Peyer's patch (tissue), 4 donors: ENCODE results near the gene PRXL2A. TPM values are rescaled to one million over a fixed set of nuclear protein-coding genes. Genes with fewer than 3 reads are reported as not detected.
"Not testable (repeated sequence)": the region's sequence is repeated elsewhere in the genome, so short reads cannot be mapped to it uniquely, and the experiment has no call there.

Experiments
- DNase-seq, 3 donors: peaks; one replicate each; pipeline ENCODE4 v3.0.0-alpha.2; 2017 to 2019
- H3K27ac ChIP-seq, 4 donors: fragments of 200-600 bp; sonication (generic); one replicate each; pipeline ENCODE4 v1.5.1; 2016 to 2019
- H3K27me3 ChIP-seq, 2 donors: fragments of 200-600 bp; sonication (generic); one replicate each; pipeline ENCODE4 v1.5.1; 2019
- H3K36me3 ChIP-seq, 3 donors: fragments of 200-600 bp; sonication (generic); one replicate each; pipeline ENCODE4 v1.5.1; 2016 to 2019
- H3K4me1 ChIP-seq, 4 donors: fragments of 200-600 bp; sonication (generic); one replicate each; pipeline ENCODE4 v1.5.1; 2016 to 2019
- H3K4me3 ChIP-seq, 4 donors: fragments of 200-600 bp; sonication (generic); 1 replicate in 3 of 4; 2 replicates in 1 of 4; pipeline ENCODE4 v1.5.1; 2016 to 2019; ENCODE audit warnings: mild to moderate bottlenecking in 1 of 4
- H3K9me3 ChIP-seq, 4 donors: fragments of 200-600 bp; sonication (generic); one replicate each; pipeline ENCODE4 v1.5.1; 2016 to 2019; ENCODE audit warnings: mild to moderate bottlenecking in 1 of 4
- POLR2A ChIP-seq, 2 donors: fragments of 450-650 bp; IDR thresholded peaks; one replicate each; pipeline ENCODE4 v1.5.1; 2017; ENCODE audit warnings: antibody characterized with exemption in 2 of 2, mild to moderate bottlenecking in 2 of 2, moderate library complexity in 2 of 2
- total RNA-seq, 4 donors: library from RNA; depleted of rRNA; stranded (reverse); fragments of >200 nt; gene quantifications; one replicate each; pipeline ENCODE4 v1.1.0, GENCODE V29; 2016
- TF ChIP-seq, protein P1 (sequence below), 6 experiments: fragments of 450-650 bp in 4 of 6; fragments of 200-600 bp in 2 of 6; sonication (generic) in 1 of 6; IDR thresholded peaks; one replicate each; pipeline ENCODE4 v1.5.1; 2017 to 2019; ENCODE audit warnings: antibody characterized with exemption in 6 of 6, mild to moderate bottlenecking in 3 of 6, moderate library complexity in 1 of 6

The PRXL2A gene, protein sequence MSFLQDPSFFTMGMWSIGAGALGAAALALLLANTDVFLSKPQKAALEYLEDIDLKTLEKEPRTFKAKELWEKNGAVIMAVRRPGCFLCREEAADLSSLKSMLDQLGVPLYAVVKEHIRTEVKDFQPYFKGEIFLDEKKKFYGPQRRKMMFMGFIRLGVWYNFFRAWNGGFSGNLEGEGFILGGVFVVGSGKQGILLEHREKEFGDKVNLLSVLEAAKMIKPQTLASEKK
- total RNA-seq = 10 to 100 TPM; 27.2 to 89.3 (median 60.3) TPM

DNA sequence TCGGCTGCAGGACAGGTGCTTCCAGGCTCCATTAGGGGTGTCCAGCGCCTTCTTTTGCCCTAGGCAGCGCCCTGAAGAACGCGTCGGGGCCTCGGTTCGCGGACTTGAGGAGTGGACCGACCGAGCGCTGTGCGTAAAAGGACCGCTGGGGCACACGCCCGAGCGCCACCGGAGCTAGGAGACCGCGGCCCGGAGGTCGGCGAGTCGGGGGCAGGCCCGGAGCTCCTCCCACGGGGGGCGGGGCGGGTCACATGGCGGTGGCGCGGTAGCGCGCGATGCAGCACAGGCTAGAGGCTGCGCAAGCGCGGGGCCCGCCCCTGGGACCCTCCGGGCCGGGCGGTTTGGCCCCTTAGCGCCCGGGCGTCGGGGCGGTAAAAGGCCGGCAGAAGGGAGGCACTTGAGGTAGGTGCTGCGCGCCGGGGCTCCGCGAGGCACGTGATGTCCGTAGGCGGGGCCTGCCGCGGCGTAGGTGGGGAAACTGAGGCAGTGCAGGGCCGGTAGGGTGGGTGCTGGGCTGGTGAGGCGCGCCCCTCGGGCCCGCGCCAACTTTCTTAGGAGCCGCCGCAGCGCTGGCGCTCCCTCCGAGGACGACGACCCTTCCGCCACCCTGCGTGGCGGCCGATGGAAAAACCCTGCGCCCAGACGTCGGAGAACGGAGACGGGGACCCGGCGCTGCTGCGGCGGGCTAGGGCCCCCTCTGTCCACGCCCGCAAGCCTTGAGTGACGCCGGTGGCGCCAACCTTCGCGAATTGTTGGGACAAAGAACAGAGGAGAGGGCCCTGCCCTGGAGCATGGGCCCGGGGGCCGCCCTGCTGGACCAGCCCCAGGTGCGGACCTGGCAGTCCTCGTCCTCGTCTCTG is at the start of gene PRXL2A:
PRXL2A (plus strand) TSS at position 310 of the 860 bp plus-strand sequence. CDS start 11,917 bp downstream, outside the sequence.
- TF ChIP-seq, protein P1, sequence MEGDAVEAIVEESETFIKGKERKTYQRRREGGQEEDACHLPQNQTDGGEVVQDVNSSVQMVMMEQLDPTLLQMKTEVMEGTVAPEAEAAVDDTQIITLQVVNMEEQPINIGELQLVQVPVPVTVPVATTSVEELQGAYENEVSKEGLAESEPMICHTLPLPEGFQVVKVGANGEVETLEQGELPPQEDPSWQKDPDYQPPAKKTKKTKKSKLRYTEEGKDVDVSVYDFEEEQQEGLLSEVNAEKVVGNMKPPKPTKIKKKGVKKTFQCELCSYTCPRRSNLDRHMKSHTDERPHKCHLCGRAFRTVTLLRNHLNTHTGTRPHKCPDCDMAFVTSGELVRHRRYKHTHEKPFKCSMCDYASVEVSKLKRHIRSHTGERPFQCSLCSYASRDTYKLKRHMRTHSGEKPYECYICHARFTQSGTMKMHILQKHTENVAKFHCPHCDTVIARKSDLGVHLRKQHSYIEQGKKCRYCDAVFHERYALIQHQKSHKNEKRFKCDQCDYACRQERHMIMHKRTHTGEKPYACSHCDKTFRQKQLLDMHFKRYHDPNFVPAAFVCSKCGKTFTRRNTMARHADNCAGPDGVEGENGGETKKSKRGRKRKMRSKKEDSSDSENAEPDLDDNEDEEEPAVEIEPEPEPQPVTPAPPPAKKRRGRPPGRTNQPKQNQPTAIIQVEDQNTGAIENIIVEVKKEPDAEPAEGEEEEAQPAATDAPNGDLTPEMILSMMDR (IDR thresholded peaks at IDR 0.05) = peak in 1 of 6 experiments; percentile 21
- TF ChIP-seq POLR2A (IDR thresholded peaks at IDR 0.05) = peak; percentile 48 to 54
- H3K9me3 ChIP-seq = no peaks in the 10 kb centered on the region
- H3K27ac ChIP-seq = peak within 1 kb of the TSS; percentile 72 to 89 (median 77)
- H3K27me3 ChIP-seq = no peaks in the 10 kb centered on the region
- peak within 1 kb of the TSS; percentile 73 to 93 (median 90) for H3K4me3 ChIP-seq
- no peaks in the 10 kb centered on the region for H3K36me3 ChIP-seq
- DNase-seq = peak; percentile 79 to 93 (median 90)
- H3K4me1 ChIP-seq = peaks cover 0 to 46% (median 0%) of the 10 kb centered on the region in 4 donors

- H3K27ac ChIP-seq, H3K4me3 ChIP-seq, H3K9me3 ChIP-seq, H3K36me3 ChIP-seq, DNase-seq: not testable (repeated sequence)
- Histone ChIP-seq H3K4me1 (peaks cover 0 to 12% (median 0%) of the 10 kb centered on the region in 4 donors), H3K27me3 (peaks cover 0 to 11% of the 10 kb centered on the region in 2 donors)
These were observed 49.4 kb upstream of the PRXL2A start for GRCh38 chr10:80358925-80359324.

DNA sequence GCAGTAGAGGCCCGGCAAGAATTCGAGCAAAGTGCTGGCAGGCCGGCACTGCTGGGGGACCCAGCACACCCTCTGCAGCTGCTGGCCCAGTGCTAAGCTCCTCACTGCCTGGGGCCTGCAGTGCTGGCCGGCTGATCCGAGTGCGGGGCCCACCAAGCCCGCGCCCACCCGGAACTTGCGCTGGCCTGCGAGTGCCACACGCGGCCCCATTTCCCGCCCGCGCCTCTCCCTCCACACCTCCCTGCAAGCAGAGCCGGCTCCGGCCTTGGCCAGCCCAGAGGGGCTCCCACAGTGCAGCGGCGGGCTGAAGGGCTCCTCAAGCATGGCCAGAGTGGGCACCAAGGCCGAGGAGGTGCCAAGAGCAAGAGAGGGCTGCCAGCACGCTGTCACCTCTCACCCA is 48.7 kb upstream of the PRXL2A start:
- peaks cover 0 to 11% of the 10 kb centered on the region in 2 donors for H3K27me3 ChIP-seq
- no peak for TF ChIP-seq POLR2A (IDR thresholded peaks at IDR 0.05)
- TF ChIP-seq, protein P1 (IDR thresholded peaks at IDR 0.05) = no peak
- no peaks in the 10 kb centered on the region for H3K36me3 ChIP-seq
- DNase-seq = no peak
- no peak overlapping the region for H3K4me3 ChIP-seq
- H3K27ac ChIP-seq = no peak overlapping the region
- no peaks in the 10 kb centered on the region for H3K9me3 ChIP-seq
- peaks cover 0 to 12% (median 0%) of the 10 kb centered on the region in 4 donors for H3K4me1 ChIP-seq

DNA sequence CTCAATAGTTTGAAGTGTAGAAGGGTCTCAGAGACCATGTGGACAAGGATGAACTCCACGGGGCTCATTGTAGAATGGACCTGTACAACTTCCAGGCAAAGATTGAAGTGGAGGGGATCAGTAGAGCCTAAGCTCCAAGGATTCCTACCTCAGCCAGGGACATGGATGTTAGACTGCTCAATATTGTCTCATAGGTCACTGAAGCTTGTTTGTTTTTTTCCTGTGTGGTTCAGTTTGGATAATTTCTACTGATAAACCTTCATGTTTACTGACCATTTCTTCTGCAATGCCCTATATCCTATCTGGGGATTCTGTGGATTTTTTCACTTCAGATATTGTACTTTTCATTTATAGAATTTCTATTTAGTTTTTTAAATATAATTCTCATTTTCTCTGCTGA is 42.8 kb upstream of the PRXL2A start:
- H3K27ac ChIP-seq = no peak overlapping the region
- H3K4me1 ChIP-seq = no peaks in the 10 kb centered on the region
- TF ChIP-seq POLR2A (IDR thresholded peaks at IDR 0.05) = no peak
- TF ChIP-seq, protein P1 (IDR thresholded peaks at IDR 0.05) = no peak
- no peaks in the 10 kb centered on the region for H3K27me3 ChIP-seq
- no peaks in the 10 kb centered on the region for H3K36me3 ChIP-seq
- peaks cover 0 to 13% (median 0%) of the 10 kb centered on the region in 4 donors for H3K9me3 ChIP-seq
- DNase-seq = no peak
- H3K4me3 ChIP-seq = no peak overlapping the region

DNA sequence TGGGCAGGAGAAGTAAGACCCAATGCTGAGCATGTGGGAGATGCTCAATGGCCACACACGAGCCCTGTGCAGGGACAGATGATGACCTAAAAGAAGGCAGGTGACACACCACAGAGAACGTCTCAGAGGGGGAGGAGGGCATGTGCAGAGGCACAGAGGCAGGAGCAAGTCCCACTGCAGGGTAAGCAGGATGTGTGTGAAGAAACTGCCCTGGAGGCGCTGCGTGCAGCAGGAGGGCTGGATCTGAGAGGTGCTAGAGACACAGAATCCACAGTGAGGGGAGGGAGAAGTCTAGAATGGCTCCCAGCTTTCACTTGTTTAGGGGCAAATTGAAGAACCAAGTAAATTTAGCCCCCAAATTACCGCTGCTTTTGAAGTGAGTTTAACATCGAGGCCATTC is 36.9 kb upstream of the PRXL2A start:
- no peaks in the 10 kb centered on the region for H3K36me3 ChIP-seq
- no peaks in the 10 kb centered on the region for H3K27me3 ChIP-seq
- no peaks in the 10 kb centered on the region for H3K4me1 ChIP-seq
- H3K9me3 ChIP-seq = peaks cover 0 to 10% (median 0%) of the 10 kb centered on the region in 4 donors
- H3K4me3 ChIP-seq = no peak overlapping the region
- H3K27ac ChIP-seq = no peak overlapping the region
- TF ChIP-seq POLR2A (IDR thresholded peaks at IDR 0.05) = no peak
- TF ChIP-seq, protein P1 (IDR thresholded peaks at IDR 0.05) = no peak
- no peak for DNase-seq

DNA sequence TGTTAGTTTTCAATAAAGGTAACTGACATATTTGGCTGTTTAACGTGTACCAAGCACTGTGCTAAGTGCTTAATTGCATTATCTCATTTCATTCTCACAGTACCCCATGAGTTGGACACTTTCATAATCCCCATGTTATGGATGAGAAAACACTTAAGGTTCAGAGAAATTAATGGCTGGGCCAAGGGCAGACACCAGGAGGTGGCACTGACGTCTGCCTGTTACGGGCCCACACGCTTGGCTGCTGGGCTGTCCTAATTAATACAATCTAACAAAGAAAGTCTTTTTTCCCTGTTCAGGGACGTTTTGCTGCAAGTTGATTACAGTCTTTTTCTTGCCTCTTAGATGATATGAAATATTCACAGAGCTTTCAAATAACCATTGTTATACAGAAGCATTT is 35.7 kb upstream of the PRXL2A start:
- Histone ChIP-seq H3K36me3 (no peaks in the 10 kb centered on the region), H3K4me3 (no peak overlapping the region), H3K27me3 (no peaks in the 10 kb centered on the region), H3K4me1 (no peaks in the 10 kb centered on the region), H3K27ac (no peak overlapping the region), H3K9me3 (no peaks in the 10 kb centered on the region)
- no peak for TF ChIP-seq POLR2A (IDR thresholded peaks at IDR 0.05)
- TF ChIP-seq, protein P1 (IDR thresholded peaks at IDR 0.05) = no peak
- DNase-seq = no peak
